ENCODE data around the gene VHLL. TPM values are rescaled to one million over a fixed set of nuclear protein-coding genes. Genes with fewer than 3 reads are reported as not detected.

Gene VHLL
- total RNA-seq, 2 donors from 2014 or later: not detected

DNA sequence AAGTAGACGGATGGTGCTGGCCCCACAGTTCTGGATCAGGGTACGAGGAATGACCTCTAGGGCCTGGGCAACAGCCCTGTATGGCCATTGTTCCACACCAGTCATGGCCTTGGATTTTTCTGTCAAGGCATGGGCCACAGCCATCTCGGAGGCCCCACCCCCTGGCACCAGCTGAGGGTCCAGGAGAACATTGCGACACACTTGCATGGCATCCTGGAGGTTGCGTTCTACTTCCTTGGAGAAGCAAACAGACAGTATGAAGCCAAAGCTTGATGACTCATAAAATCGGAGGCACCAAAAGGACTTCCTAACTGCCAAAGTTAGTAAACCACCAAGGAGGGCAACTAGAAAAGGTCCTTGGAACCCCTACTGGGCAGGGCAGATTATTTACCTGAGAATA, 11.9 kb upstream of the VHLL start:
- peaks cover 72% of the 10 kb centered on the region for H3K36me3 Mint-ChIP-seq (ENCODE audit: low read depth)
- TF ChIP-seq, protein P1, sequence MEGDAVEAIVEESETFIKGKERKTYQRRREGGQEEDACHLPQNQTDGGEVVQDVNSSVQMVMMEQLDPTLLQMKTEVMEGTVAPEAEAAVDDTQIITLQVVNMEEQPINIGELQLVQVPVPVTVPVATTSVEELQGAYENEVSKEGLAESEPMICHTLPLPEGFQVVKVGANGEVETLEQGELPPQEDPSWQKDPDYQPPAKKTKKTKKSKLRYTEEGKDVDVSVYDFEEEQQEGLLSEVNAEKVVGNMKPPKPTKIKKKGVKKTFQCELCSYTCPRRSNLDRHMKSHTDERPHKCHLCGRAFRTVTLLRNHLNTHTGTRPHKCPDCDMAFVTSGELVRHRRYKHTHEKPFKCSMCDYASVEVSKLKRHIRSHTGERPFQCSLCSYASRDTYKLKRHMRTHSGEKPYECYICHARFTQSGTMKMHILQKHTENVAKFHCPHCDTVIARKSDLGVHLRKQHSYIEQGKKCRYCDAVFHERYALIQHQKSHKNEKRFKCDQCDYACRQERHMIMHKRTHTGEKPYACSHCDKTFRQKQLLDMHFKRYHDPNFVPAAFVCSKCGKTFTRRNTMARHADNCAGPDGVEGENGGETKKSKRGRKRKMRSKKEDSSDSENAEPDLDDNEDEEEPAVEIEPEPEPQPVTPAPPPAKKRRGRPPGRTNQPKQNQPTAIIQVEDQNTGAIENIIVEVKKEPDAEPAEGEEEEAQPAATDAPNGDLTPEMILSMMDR (conservative IDR thresholded peaks at IDR 0.05): no peak
- Histone ChIP-seq H3K27me3 (ENCODE audit: control insufficient read depth, insufficient read depth, low read length, poor library complexity, severe bottlenecking) (no peaks in the 10 kb centered on the region), H3K9me3 (ENCODE audit: control insufficient read depth, low read length) (no peaks in the 10 kb centered on the region), H3K36me3 (ENCODE audit: control insufficient read depth, insufficient read depth, low read length) (peaks cover 79% of the 10 kb centered on the region), H3K27ac (ENCODE audit: low read depth, low read length) (no peak overlapping the region), H3K9ac (ENCODE audit: extremely low read depth, low read length, poor library complexity, severe bottlenecking) (no peak overlapping the region), H3K4me1 (ENCODE audit: control insufficient read depth, insufficient read depth, low read length) (no peaks in the 10 kb centered on the region), H3K4me3 (ENCODE audit: low read length) (no peak overlapping the region)
- H3K27me3 Mint-ChIP-seq (ENCODE audit: insufficient read depth): no peaks in the 10 kb centered on the region
- H3K9me3 Mint-ChIP-seq: no peaks in the 10 kb centered on the region
- no peaks in the 10 kb centered on the region for H3K4me1 Mint-ChIP-seq
- H3K4me3 Mint-ChIP-seq: no peak overlapping the region
- DNase-seq: no peak
- no peak overlapping the region for H3K27ac Mint-ChIP-seq
- 94 to 96% methylated on average over 5 to 6 of the region's 6 CpGs for WGBS, 2 experiments (ENCODE audit: insufficient coverage in 1 of 2, insufficient read length in 1 of 2)

DNA sequence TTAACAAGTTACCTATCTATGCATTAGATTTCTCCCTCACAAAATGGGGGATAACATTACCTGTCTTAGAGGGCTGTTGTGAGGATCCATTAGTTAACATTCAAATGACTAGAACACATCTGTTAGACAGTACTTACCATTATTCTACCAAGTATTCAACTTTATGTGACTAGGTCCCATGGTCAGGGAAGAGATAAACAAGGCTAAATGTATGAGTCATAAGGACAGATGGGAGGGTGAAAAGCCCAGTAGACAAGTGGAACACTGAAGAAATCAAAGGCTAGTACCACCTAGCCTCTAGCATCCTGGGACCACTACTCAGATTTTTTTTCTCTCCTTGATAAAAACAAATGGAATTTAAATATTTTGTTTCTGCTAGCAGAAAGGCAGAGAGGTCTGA, 9.0 kb upstream of the VHLL start:
- H3K4me3 ChIP-seq (ENCODE audit: low read length): no peak overlapping the region
- DNase-seq: no peak
- H3K4me1 ChIP-seq (ENCODE audit: control insufficient read depth, insufficient read depth, low read length): no peaks in the 10 kb centered on the region
- peaks cover 73% of the 10 kb centered on the region for H3K36me3 ChIP-seq (ENCODE audit: control insufficient read depth, insufficient read depth, low read length)
- Mint-ChIP-seq H3K4me3 (no peak overlapping the region), H3K36me3 (ENCODE audit: low read depth) (peaks cover 61% of the 10 kb centered on the region), H3K4me1 (no peaks in the 10 kb centered on the region), H3K9me3 (no peaks in the 10 kb centered on the region), H3K27ac (no peak overlapping the region), H3K27me3 (ENCODE audit: insufficient read depth) (no peaks in the 10 kb centered on the region)
- H3K27me3 ChIP-seq (ENCODE audit: control insufficient read depth, insufficient read depth, low read length, poor library complexity, severe bottlenecking): no peaks in the 10 kb centered on the region
- no peaks in the 10 kb centered on the region for H3K9me3 ChIP-seq (ENCODE audit: control insufficient read depth, low read length)
- no peak overlapping the region for H3K27ac ChIP-seq (ENCODE audit: low read depth, low read length)
- no peak overlapping the region for H3K9ac ChIP-seq (ENCODE audit: extremely low read depth, low read length, poor library complexity, severe bottlenecking)
- TF ChIP-seq, protein P1 (conservative IDR thresholded peaks at IDR 0.05): no peak

DNA sequence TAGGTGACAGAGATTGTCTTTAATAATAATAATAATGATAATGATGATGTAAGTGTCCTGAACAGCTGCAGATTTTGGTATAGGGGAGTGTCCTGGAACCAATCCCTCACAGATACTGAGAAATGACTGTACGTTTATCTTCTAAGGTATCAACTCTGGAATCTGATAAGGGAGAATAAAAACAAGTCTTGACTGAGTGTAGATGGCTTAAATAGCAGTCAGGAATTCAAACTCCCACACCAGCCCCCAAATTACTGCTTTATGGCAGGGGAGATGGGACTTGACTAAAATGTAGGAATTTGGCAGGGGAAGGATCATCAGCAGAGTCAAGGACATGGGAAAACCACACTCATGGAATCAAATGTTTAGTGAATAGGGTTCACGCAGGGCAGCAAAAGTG, 6.1 kb upstream of the VHLL start:
- H3K27ac Mint-ChIP-seq: no peak overlapping the region
- DNase-seq: no peak
- Histone ChIP-seq H3K9me3 (ENCODE audit: control insufficient read depth, low read length) (no peaks in the 10 kb centered on the region), H3K4me1 (ENCODE audit: control insufficient read depth, insufficient read depth, low read length) (no peaks in the 10 kb centered on the region), H3K36me3 (ENCODE audit: control insufficient read depth, insufficient read depth, low read length) (peaks cover 48% of the 10 kb centered on the region), H3K27me3 (ENCODE audit: control insufficient read depth, insufficient read depth, low read length, poor library complexity, severe bottlenecking) (no peaks in the 10 kb centered on the region), H3K9ac (ENCODE audit: extremely low read depth, low read length, poor library complexity, severe bottlenecking) (no peak overlapping the region), H3K27ac (ENCODE audit: low read depth, low read length) (no peak overlapping the region), H3K4me3 (ENCODE audit: low read length) (no peak overlapping the region)
- no peaks in the 10 kb centered on the region for H3K27me3 Mint-ChIP-seq (ENCODE audit: insufficient read depth)
- H3K4me3 Mint-ChIP-seq: no peak overlapping the region
- H3K9me3 Mint-ChIP-seq: no peaks in the 10 kb centered on the region
- H3K36me3 Mint-ChIP-seq (ENCODE audit: low read depth): peaks cover 46% of the 10 kb centered on the region
- H3K4me1 Mint-ChIP-seq: no peaks in the 10 kb centered on the region
- TF ChIP-seq, protein P1 (conservative IDR thresholded peaks at IDR 0.05): no peak
- WGBS, 2 experiments (ENCODE audit: insufficient coverage in 1 of 2, insufficient read length in 1 of 2): 97 to 100% methylated on average over 2 of the region's 2 CpGs

Measured in endodermal cell (in vitro differentiated cells).